Lower lobe of right lung (tissue), 2 donors: ENCODE results near the gene TAAR5. TPM values are rescaled to one million over a fixed set of nuclear protein-coding genes. Genes with fewer than 3 reads are reported as not detected.
"Not testable (repeated sequence)": the region's sequence is repeated elsewhere in the genome, so short reads cannot be mapped to it uniquely, and the experiment has no call there.

Experiments
- ATAC-seq, 2 donors: fragments of 200-7000 bp; cut with Tn5 transposase; one replicate each; pipeline ENCODE4 v1.9.1; 2020 to 2022; ENCODE audit warnings: mild to moderate bottlenecking in 2 of 2, moderate library complexity in 2 of 2
- DNase-seq: peaks from one replicate; pipeline ENCODE4 v3.0.0-alpha.2; 2020
- H3K27ac ChIP-seq: fragments of 200-600 bp; one replicate; pipeline ENCODE4 v1.8.0; 2022
- H3K27me3 ChIP-seq: fragments of 200-600 bp; one replicate; pipeline ENCODE4 v1.8.0; 2022; ENCODE audit warnings: low read depth
- H3K36me3 ChIP-seq: fragments of 200-600 bp; one replicate; pipeline ENCODE4 v1.8.0; 2022; ENCODE audit warnings: mild to moderate bottlenecking
- H3K4me1 ChIP-seq: fragments of 200-600 bp; one replicate; pipeline ENCODE4 v1.8.0; 2022
- H3K4me3 ChIP-seq: fragments of 200-600 bp; one replicate; pipeline ENCODE4 v1.8.0; 2022; ENCODE audit warnings: mild to moderate bottlenecking
- H3K9me3 ChIP-seq: fragments of 200-600 bp; one replicate; pipeline ENCODE4 v1.8.0; 2022
- CTCF ChIP-seq: fragments of 200-600 bp; IDR thresholded peaks from one replicate; pipeline ENCODE4 v1.8.0; 2022; ENCODE audit warnings: antibody characterized with exemption, mild to moderate bottlenecking
- intact Hi-C: fragments of 100-400 bp; cut with DNase I; formaldehyde crosslinking; loops from one replicate; pipeline ENCODE4 v1.11.0; 2022
- long read RNA-seq: library from polyadenylated mRNA; unstranded; transcript quantifications from one replicate; pipeline ENCODE4 v2.0.0, GENCODE V29; 2021
- total RNA-seq: library from RNA; stranded (reverse); fragmentation: NEBNext Ultra II Directional; extraction: Animal tissue kit (Norgen Biotek cat#: 25700); gene quantifications from one replicate; pipeline ENCODE4 v1.2.1, GENCODE V29; 2021
- donor health status: DM: no; HTN: yes; CAD: no; lungs with severe emphysema.

Gene TAAR5
- total RNA-seq = not detected
- long read RNA-seq = 0 reads

- ATAC-seq (no peak), DNase-seq (no peak)
- Histone ChIP-seq H3K36me3 (no peaks in the 10 kb centered on the region), H3K4me1 (no peaks in the 10 kb centered on the region), H3K27ac (no peak within 1 kb of the TSS), H3K27me3 (no peaks in the 10 kb centered on the region), H3K9me3 (no peaks in the 10 kb centered on the region), H3K4me3 (no peak within 1 kb of the TSS)
- intact Hi-C loops = no loop called here
- no peak for TF ChIP-seq CTCF
These were observed at the start of gene TAAR5 for GRCh38 chr6:132589454-132589853. TSS of gene TAAR5 (minus strand) at chr6:132589741. CDS start at chr6:132589686, 55 bp downstream.

GRCh38 chr6:132637135-132637534 lies 47.6 kb upstream of the TAAR5 start:
- DNase-seq = not testable (repeated sequence)

GRCh38 chr6:132635906-132636305 lies 46.4 kb upstream of the TAAR5 start:
- ATAC-seq, H3K9me3 ChIP-seq, DNase-seq, H3K36me3 ChIP-seq, H3K27ac ChIP-seq, intact Hi-C loops, H3K27me3 ChIP-seq, H3K4me1 ChIP-seq, H3K4me3 ChIP-seq: not testable (repeated sequence)

More at GRCh38 chr6:132637135-132637534, 47.6 kb upstream of the TAAR5 start:
- H3K4me1 ChIP-seq, H3K4me3 ChIP-seq, H3K36me3 ChIP-seq, H3K27me3 ChIP-seq, ATAC-seq, H3K27ac ChIP-seq, intact Hi-C loops, H3K9me3 ChIP-seq: not testable (repeated sequence)

GRCh38 chr6:132635288-132635687 lies 45.7 kb upstream of the TAAR5 start:
- H3K27ac ChIP-seq, H3K4me1 ChIP-seq, H3K4me3 ChIP-seq, H3K27me3 ChIP-seq, DNase-seq, intact Hi-C loops, H3K36me3 ChIP-seq, H3K9me3 ChIP-seq, ATAC-seq: not testable (repeated sequence)

- Histone ChIP-seq H3K27me3 (no peaks in the 10 kb centered on the region), H3K4me3 (no peak overlapping the region), H3K4me1 (no peaks in the 10 kb centered on the region), H3K27ac (no peak overlapping the region), H3K9me3 (no peaks in the 10 kb centered on the region), H3K36me3 (no peaks in the 10 kb centered on the region)
- no peak for DNase-seq
- ATAC-seq = no peak
- intact Hi-C loops = no loop called here
- TF ChIP-seq CTCF = no peak
These were observed 45.3 kb upstream of the TAAR5 start for GRCh38 chr6:132634796-132635195.

GRCh38 chr6:132633362-132633761 lies 43.8 kb upstream of the TAAR5 start:
- Histone ChIP-seq H3K36me3 (no peaks in the 10 kb centered on the region), H3K27me3 (no peaks in the 10 kb centered on the region)
- intact Hi-C loops = no loop called here

GRCh38 chr6:132624175-132624574 lies 34.6 kb upstream of the TAAR5 start, which contains the start of gene TAAR2:
TSS of gene TAAR2 (minus strand) at chr6:132624275. CDS start at chr6:132624275, 0 bp downstream.
- no peak for ATAC-seq
- TF ChIP-seq CTCF = no peak

More at GRCh38 chr6:132633362-132633761, 43.8 kb upstream of the TAAR5 start:
- no peak for ATAC-seq
- no peak overlapping the region for H3K27ac ChIP-seq
- no peak for DNase-seq
- TF ChIP-seq CTCF = no peak
- no peaks in the 10 kb centered on the region for H3K9me3 ChIP-seq
- no peaks in the 10 kb centered on the region for H3K4me1 ChIP-seq
- no peak overlapping the region for H3K4me3 ChIP-seq

More at GRCh38 chr6:132624175-132624574, 34.6 kb upstream of the TAAR5 start, which contains the start of gene TAAR2:
- H3K9me3 ChIP-seq = peaks cover 6% of the 10 kb centered on the region
- H3K27ac ChIP-seq = no peak within 1 kb of the TSS
- no peaks in the 10 kb centered on the region for H3K36me3 ChIP-seq
- no peak for DNase-seq
- H3K4me3 ChIP-seq = no peak within 1 kb of the TSS
- no peaks in the 10 kb centered on the region for H3K4me1 ChIP-seq
- intact Hi-C loops = no loop called here
- H3K27me3 ChIP-seq = no peaks in the 10 kb centered on the region
